Measurements from ENCODE around the gene SULT2B1. TPM values are rescaled to one million over a fixed set of nuclear protein-coding genes. Genes with fewer than 3 reads are reported as not detected.

Gene SULT2B1
- total RNA-seq, 2 donors from 2014 or later = not detected

GRCh38 chr19:48553676-48554384 lies 1.9 kb downstream of the SULT2B1 start:
- no peaks in the 10 kb centered on the region for H3K9me3 ChIP-seq
- H3K4me3 ChIP-seq = no peak overlapping the region
- peaks cover 0 to 6% of the 10 kb centered on the region in 2 donors for H3K4me1 ChIP-seq
- no peaks in the 10 kb centered on the region for H3K27me3 ChIP-seq
- no peak for TF ChIP-seq CTCF (IDR thresholded peaks at IDR 0.05)
- no peak overlapping the region for H3K27ac ChIP-seq
- no peaks in the 10 kb centered on the region for H3K36me3 ChIP-seq
- no peak for DNase-seq (ENCODE audit: low spot score)

GRCh38 chr19:48554385-48555091 lies 2.6 kb downstream of the SULT2B1 start:
- H3K36me3 ChIP-seq = no peaks in the 10 kb centered on the region
- no peak overlapping the region for H3K4me3 ChIP-seq
- H3K27ac ChIP-seq = no peak overlapping the region
- no peaks in the 10 kb centered on the region for H3K27me3 ChIP-seq
- no peak for TF ChIP-seq CTCF (IDR thresholded peaks at IDR 0.05)
- H3K4me1 ChIP-seq = peaks cover 0 to 6% of the 10 kb centered on the region in 2 donors
- H3K9me3 ChIP-seq = no peaks in the 10 kb centered on the region
- no peak for DNase-seq (ENCODE audit: low spot score)

- no peak for DNase-seq (ENCODE audit: low spot score)
- Histone ChIP-seq H3K27me3 (no peaks in the 10 kb centered on the region), H3K27ac (no peak overlapping the region), H3K4me1 (peaks cover 0 to 6% of the 10 kb centered on the region in 2 donors), H3K36me3 (no peaks in the 10 kb centered on the region), H3K9me3 (no peaks in the 10 kb centered on the region), H3K4me3 (no peak overlapping the region)
- TF ChIP-seq CTCF (IDR thresholded peaks at IDR 0.05) = no peak
Measured at GRCh38 chr19:48556163-48556562, 4.2 kb downstream of the SULT2B1 start.

- TF ChIP-seq CTCF (IDR thresholded peaks at IDR 0.05) = no peak
- no peaks in the 10 kb centered on the region for H3K27me3 ChIP-seq
- no peak for DNase-seq (ENCODE audit: low spot score)
Measured at GRCh38 chr19:48556825-48557224, 4.9 kb downstream of the SULT2B1 start.

GRCh38 chr19:48558018-48558684 lies 6.2 kb downstream of the SULT2B1 start:
- H3K27me3 ChIP-seq = no peaks in the 10 kb centered on the region
- TF ChIP-seq CTCF (IDR thresholded peaks at IDR 0.05) = no peak
- H3K4me1 ChIP-seq = peaks cover 0 to 6% of the 10 kb centered on the region in 2 donors
- H3K4me3 ChIP-seq = no peak overlapping the region
- H3K27ac ChIP-seq = no peak overlapping the region
- no peaks in the 10 kb centered on the region for H3K9me3 ChIP-seq
- DNase-seq (ENCODE audit: low spot score) = no peak
- H3K36me3 ChIP-seq = no peaks in the 10 kb centered on the region

More at GRCh38 chr19:48556825-48557224, 4.9 kb downstream of the SULT2B1 start:
- H3K4me3 ChIP-seq = no peak overlapping the region
- no peaks in the 10 kb centered on the region for H3K9me3 ChIP-seq
- H3K36me3 ChIP-seq = no peaks in the 10 kb centered on the region
- peaks cover 0 to 6% of the 10 kb centered on the region in 2 donors for H3K4me1 ChIP-seq
- no peak overlapping the region for H3K27ac ChIP-seq
